Activated CD8-positive, alpha-beta memory T cell treated with anti-CD3 and anti-CD28 coated beads, Interleukin-2, amount 50 U/mL, for 1 hour (primary cell): Measurements from ENCODE around the gene MAFF.
"Not testable (repeated sequence)": the region's sequence is repeated elsewhere in the genome, so short reads cannot be mapped to it uniquely, and the experiment has no call there.

Experiments
- DNase-seq: peaks from one replicate; pipeline ENCODE4 v3.0.0-alpha.2; 2020; ENCODE audit errors: extremely low read depth

The MAFF gene

DNA sequence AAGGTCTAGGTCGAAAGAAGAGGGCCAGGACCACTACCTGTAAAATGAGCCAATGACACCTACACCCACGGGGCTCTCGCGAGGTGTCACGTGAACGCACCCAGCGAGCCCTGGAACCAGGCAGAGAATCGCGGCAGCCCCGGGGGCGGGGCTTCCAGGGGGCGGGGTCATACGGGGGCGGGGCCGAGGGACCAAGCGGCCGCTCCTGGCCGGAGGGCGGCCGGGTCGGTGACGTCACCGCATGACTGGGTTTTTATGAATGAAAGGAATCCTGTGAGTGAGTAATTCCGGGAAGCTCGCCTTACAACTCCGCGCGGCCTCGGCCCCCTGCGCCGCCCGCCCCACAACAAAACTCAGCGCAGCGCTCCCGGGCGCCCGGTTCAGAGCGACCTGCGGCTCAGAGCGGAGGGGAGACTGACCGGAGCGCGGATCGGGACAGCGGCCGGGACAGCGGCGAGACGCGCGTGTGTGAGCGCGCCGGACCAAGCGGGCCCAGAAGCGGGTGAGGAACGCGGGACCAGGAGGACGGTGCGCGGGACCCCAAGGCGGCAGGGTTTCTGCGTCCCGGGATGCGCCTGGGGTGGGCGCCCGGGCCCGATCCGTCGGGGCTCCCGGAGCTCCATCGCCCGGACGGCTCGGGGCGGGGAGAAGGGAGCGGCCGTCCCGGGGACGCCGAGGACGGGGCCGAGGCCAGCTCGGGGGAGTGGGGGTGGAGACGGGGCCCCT is at the start of gene MAFF:
Gene MAFF (plus strand): TSS at position 284 of the 726 bp plus-strand sequence. CDS start 11,860 bp downstream, outside the sequence.
- peak; percentile 67 for DNase-seq

- DNase-seq = no peak
Measured at GRCh38 chr22:38153821-38154562, 47.8 kb upstream of the MAFF start.

GRCh38 chr22:38154563-38154915 is 47.3 kb upstream of the MAFF start:
- DNase-seq = not testable (repeated sequence)

DNA sequence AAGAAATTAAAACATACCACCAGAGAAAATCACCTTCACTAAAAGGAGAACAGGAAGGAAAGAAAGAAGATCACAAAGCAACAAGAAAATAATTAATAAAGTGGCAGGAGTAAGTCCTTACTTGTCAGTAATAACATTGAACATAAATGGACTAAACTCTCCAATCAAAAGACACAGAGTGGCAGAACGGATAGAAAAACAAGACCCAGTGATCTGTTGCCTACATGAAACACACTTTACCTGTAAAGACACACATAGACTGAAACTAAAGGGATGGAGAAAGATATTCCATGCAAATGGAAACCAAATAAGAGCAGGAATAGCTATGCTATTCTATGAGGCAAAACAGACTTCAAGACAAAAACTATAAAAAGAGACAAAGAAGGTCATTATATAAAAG is 46.1 kb upstream of the MAFF start:
- DNase-seq = no peak

GRCh38 chr22:38162881-38163843 is 38.6 kb upstream of the MAFF start:
- no peak for DNase-seq

- DNase-seq = no peak
Measured at GRCh38 chr22:38163844-38164550, 37.8 kb upstream of the MAFF start.

GRCh38 chr22:38164551-38164918 is 37.3 kb upstream of the MAFF start:
- DNase-seq = no peak

- no peak for DNase-seq
Measured at GRCh38 chr22:38165922-38166593, 35.7 kb upstream of the MAFF start.

DNA sequence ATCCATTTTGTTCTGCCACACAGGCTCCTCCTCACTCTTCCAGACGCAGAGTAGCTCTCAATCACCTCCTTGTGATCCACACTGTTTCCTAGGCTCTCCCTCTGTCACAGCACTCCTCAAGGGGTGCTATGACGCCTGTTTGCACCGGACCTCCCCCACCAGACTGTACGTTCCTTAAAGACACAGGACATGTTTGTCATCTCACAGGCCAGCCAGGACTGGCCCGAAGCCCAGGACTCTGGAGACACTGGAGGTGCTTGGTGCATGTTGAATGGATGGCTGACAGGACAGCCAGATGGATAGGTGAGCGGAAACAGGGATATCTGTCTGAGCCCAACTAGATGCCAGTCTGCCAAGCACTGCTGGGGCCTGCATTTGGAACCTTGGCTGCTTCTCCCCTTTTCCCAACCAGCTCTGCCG is 33.8 kb upstream of the MAFF start:
- no peak for DNase-seq

DNA sequence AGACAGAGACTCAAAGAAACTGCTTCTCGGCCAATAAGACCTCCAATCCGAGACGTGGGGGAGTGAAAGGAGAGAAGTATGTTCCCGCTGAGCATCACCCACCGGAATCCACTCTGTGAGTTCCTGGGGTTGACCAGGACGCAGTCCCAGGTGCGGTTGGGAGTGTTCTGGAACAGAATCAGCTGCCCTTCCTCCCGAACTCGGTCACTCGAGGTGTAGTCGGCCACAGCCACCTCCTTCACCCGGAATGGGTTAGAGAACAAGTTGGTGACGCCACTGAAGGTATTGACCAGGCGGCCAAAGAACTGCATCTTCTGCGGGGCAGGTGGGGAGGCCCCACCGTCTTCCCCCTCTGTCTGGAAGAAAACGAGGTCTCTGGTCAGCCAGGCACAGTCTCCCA is 32.7 kb upstream of the MAFF start:
- DNase-seq = no peak

DNA sequence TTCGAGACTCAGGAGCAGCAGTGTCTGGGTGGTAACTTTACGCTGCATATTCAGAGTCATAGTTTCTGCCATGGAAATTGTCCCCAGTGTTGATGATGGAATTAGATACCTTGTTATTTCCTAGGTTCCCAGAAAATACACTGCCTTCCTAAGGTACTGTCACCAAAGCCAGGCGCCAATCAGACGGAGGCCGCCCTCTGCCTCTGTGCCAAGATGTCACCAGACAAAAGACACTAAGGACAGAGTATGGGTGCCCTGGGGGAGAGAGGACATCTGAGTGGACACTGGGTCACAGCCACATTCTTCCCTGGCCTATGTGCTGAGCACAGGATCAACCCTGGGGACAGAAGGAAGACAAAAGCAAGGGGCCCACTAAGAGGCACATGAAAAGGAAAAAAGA is 31.3 kb upstream of the MAFF start:
- DNase-seq = no peak

- no peak for DNase-seq
Measured at GRCh38 chr22:38171927-38172831, 29.6 kb upstream of the MAFF start.

- DNase-seq = peak; percentile 57
Measured at GRCh38 chr22:38172832-38173640, 28.8 kb upstream of the MAFF start.

DNA sequence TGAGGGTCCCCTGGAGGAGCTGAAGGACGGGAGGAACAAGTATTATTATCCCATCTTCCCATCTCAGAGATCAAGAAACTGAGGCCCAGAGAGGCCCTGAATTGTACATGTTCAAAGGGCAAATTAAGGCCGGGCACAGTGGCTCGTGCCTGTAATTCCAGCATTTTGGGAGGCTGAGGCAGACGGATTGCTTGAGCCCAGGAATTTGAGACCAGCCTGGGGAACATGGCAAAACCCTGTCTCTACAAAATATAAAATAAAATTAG is 28.2 kb upstream of the MAFF start:
- DNase-seq = no peak

DNA sequence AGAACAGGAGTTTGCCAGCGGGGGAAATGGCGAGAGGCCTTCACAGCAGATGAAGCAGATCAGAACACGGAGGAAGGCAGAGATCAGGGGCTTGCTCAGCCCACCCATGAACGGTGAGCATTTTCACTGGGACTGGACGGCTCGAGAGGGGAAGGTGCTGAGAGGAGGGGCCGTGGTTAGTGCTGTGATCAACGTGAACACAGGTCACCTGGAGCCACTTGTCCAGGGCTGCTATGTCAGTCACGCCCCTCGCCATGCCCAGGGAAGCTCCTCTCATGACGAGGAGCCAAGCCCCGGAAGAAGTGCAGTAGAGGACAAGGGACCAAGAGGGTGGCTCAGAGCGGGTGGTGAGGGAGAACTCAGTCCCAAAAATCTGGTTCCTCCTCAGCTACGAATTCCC is 27.2 kb upstream of the MAFF start:
- DNase-seq = no peak

DNA sequence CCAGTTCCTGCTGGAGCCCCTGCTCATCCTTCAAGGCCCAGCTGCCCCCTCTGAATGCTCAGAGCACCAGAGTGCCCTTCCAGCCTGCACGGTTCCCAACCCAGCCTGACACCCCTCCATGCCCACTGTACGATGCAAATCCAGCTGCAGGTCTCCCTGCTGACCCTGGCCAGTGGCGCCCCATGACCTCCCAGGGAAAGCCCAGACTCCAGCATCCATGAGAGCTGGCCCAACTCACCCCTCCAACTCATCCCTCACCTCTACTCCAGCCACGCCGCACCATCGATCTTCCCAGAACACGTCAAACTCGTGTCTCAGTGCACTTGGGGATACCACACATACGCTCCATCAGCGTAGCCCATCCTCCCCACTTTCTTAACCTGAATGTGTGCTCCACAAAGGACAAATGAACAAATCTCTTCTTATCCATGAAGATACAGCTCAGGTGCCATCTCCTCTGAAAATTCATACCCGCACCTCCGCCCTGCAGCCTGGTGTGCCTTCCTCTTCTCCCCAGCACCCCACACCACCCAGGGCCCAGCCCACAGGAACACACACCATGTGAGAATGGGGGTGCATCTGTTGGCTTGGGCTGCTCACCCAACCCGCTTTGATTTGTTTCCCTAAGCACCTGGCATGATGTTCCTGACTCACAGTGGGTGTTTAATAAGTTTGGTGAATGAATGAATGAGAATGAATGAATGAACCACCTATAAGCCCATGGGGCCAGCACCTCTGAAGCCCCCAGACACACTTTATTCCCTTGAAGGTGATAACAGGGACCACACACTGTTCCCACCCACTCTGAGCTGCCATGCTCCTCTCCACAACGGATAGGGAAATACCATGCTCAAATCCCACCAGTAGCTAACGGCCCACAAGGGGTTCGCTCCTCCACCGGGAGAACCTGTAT is 26.3 kb upstream of the MAFF start:
- no peak for DNase-seq

DNA sequence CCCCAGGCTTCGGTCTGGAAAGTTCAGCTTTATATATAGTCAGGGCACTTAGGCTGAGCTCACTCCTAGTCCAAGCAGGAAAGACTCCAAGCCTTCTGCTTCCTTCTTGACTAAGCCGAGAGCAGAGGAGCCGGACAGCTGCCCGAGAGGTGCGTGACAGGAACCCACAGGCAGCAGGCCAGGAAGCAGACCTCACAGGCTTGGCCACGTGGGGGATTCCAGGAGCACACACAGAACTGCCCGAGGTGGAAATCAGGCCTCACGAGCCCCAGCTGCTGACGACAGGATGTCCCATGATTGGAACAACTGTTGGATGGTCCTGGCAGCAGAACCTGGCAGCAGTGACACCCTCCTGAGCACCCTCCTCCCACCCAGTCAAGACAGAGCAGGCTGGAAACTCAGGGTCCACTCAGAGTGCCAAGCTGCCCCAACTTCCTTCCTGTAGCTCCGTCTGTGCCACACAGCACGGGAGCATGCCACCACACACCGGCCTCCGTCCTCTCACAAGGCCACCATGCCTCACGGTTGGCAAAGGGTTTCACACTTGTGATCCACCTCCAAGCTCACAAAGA is 25.5 kb upstream of the MAFF start:
- no peak for DNase-seq

GRCh38 chr22:38177044-38177443 is 24.8 kb upstream of the MAFF start:
- no peak for DNase-seq
